Keratinocyte (primary cell): Measurements from ENCODE around the gene UBE2I. TPM values are rescaled to one million over a fixed set of nuclear protein-coding genes. Genes with fewer than 3 reads are reported as not detected.

Experiments used
- DNase-seq: peaks from one replicate; pipeline ENCODE4 v3.0.0-alpha.2; 2011; ENCODE audit warnings: low read depth, missing footprints, low spot score
- FAIRE-seq: peaks from 2 replicates; lab custom pipeline; 2011; peaks lifted over from hg19 to GRCh38; lab: Jason Lieb, UNC
- H2AFZ ChIP-seq: 2 replicates; pipeline ENCODE4 v1.6.0; 2012; ENCODE audit warnings: low read length, control low read depth, inconsistent platforms; ENCODE audit not compliant: control insufficient read depth
- H3K27ac ChIP-seq: 2 replicates; pipeline ENCODE4 v1.5.1; 2011; ENCODE audit warnings: low read length; ENCODE audit not compliant: control insufficient read depth, insufficient read depth
- H3K27me3 ChIP-seq: 3 replicates; pipeline ENCODE4 v1.6.0; 2011; ENCODE audit warnings: low read length; ENCODE audit not compliant: control insufficient read depth, insufficient read depth; ENCODE audit errors: extremely low read depth
- H3K36me3 ChIP-seq, 2 experiments: 2 replicates in 1 of 2; 3 replicates in 1 of 2; pipeline ENCODE4 v1.5.1; 2011; ENCODE audit warnings: low read length in 2 of 2, mild to moderate bottlenecking in 1 of 2; ENCODE audit not compliant: control insufficient read depth in 2 of 2, insufficient read depth in 2 of 2; ENCODE audit errors: extremely low read depth in 1 of 2
- H3K4me1 ChIP-seq: 3 replicates; pipeline ENCODE4 v1.5.1; 2011; ENCODE audit warnings: low read length; ENCODE audit not compliant: control insufficient read depth, insufficient read depth; ENCODE audit errors: extremely low read depth
- H3K4me2 ChIP-seq: 3 replicates; pipeline ENCODE4 v1.6.0; 2011; ENCODE audit warnings: low read depth, low read length; ENCODE audit not compliant: control insufficient read depth, insufficient read depth; ENCODE audit errors: extremely low read depth
- H3K4me3 ChIP-seq, 3 experiments: fragments of 200-600 bp in 1 of 3; sonication (generic) in 1 of 3; 2 replicates in 2 of 3; 3 replicates in 1 of 3; pipeline ENCODE4 v1.5.1; 2011 to 2016; ENCODE audit warnings: low read length in 3 of 3, mild to moderate bottlenecking in 3 of 3, control low read depth in 2 of 3, inconsistent platforms in 1 of 3, low read depth in 1 of 3, mixed read lengths in 1 of 3, mixed run types in 1 of 3, moderate library complexity in 1 of 3; ENCODE audit not compliant: control insufficient read depth in 2 of 3, insufficient read depth in 2 of 3; ENCODE audit errors: extremely low read depth in 1 of 3
- H3K79me2 ChIP-seq: 2 replicates; pipeline ENCODE4 v1.6.0; 2012; ENCODE audit warnings: low read length; ENCODE audit not compliant: control insufficient read depth, insufficient read depth
- H3K9ac ChIP-seq: 3 replicates; pipeline ENCODE4 v1.6.0; 2011; ENCODE audit warnings: low read length; ENCODE audit not compliant: control insufficient read depth, insufficient read depth; ENCODE audit errors: extremely low read depth
- H3K9me1 ChIP-seq: 3 replicates; pipeline ENCODE4 v1.6.0; 2011; ENCODE audit warnings: low read length; ENCODE audit not compliant: control insufficient read depth, insufficient read depth; ENCODE audit errors: extremely low read depth
- H3K9me3 ChIP-seq: 2 replicates; pipeline ENCODE4 v1.5.1; 2012; ENCODE audit warnings: low read depth, low read length; ENCODE audit not compliant: control insufficient read depth
- H4K20me1 ChIP-seq: 3 replicates; pipeline ENCODE4 v1.6.0; 2011; ENCODE audit warnings: low read length; ENCODE audit not compliant: control insufficient read depth, insufficient read depth; ENCODE audit errors: extremely low read depth
- CTCF ChIP-seq, 3 experiments: IDR thresholded peaks in 1 of 3; conservative IDR thresholded peaks in 1 of 3; optimal IDR thresholded peaks in 1 of 3; 2 replicates in 2 of 3; 3 replicates in 1 of 3; pipeline versions ENCODE3 to v1.5.1; 2011; ENCODE audit warnings: low read length in 3 of 3, mild to moderate bottlenecking in 3 of 3, moderate library complexity in 2 of 3, control low read depth in 1 of 3, inconsistent platforms in 1 of 3; ENCODE audit not compliant: insufficient read depth in 2 of 3; ENCODE audit errors: extremely low read depth in 1 of 3
- EZH2 ChIP-seq: IDR thresholded peaks from one replicate; pipeline ENCODE4 v1.6.1; 2012; ENCODE audit warnings: inconsistent platforms, mild to moderate bottlenecking, low read length, moderate library complexity
- dilution Hi-C: fragments of 300-500 bp; cut with MboI; formaldehyde crosslinking; loops from one replicate; pipeline ENCODE4 v1.7.0; 2020; ENCODE audit warnings: low sequenced_read_pairs; ENCODE audit not compliant: extremely low pct_ligation_motif_present
- polyA plus RNA-seq, 5 experiments: library from polyadenylated mRNA; depleted of rRNA in 3 of 5; stranded (reverse) in 3 of 5; stranded (forward) in 1 of 5; unstranded in 1 of 5; fragments of >200 nt; gene quantifications; 1 replicate in 1 of 5; 2 replicates in 3 of 5; 3 replicates in 1 of 5; pipeline versions ENCODE4 v1.2.1 to v1.2.3, GENCODE V29; 2011 to 2012; ENCODE audit warnings: missing spikeins in 2 of 5, low read depth in 1 of 5, low replicate concordance in 1 of 5

Gene UBE2I
- polyA plus RNA-seq, 1 donor (not counting 4 experiments of a cell fraction or from before 2014, with no cell fraction given), result 157 TPM

DNA sequence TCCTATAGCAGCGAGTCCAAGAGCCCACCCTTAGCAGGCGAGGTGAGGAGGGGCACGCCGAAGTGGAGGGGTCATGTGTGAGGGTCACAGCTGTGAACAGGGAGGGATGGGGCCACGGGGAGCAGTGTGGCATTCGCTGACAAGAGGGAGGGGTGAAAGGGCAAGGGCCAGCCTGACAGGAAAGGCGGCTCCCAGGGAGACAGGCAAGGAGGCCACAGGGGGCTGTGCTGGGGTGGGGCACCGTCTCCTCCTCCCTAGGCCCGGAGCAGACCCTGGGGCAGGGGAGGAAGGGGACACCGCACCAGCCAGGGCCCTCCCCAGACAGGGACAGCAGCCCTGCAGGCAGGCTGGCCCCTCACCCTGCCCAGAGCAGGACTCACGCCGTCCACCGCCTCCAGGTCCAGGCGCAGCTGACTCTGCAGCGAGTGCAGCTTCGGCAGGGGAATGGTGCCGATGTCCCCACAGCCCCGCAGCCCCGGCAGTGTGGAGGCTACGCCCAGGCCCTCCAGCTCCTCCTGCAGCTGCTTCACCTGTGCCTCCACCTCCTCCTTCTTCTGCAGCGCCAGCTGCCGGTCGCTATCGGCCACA lies 57.4 kb downstream of the UBE2I start:
- Histone ChIP-seq H3K36me3 (peaks cover 12 to 25% of the 10 kb centered on the region in 2 experiments), H3K9me3 (no peaks in the 10 kb centered on the region), H3K27ac (no peak overlapping the region), H3K4me1 (no peaks in the 10 kb centered on the region), H4K20me1 (no peaks in the 10 kb centered on the region), H3K4me3 (no peak overlapping the region), H3K27me3 (no peaks in the 10 kb centered on the region), H3K4me2 (no peak overlapping the region), H2AFZ (no peak overlapping the region), H3K9ac (no peak overlapping the region), H3K9me1 (no peaks in the 10 kb centered on the region), H3K79me2 (peaks cover 2% of the 10 kb centered on the region)
- TF ChIP-seq CTCF (optimal IDR thresholded peaks at IDR 0.05 in 1 of 3, IDR thresholded peaks at IDR 0.05 in 1 of 3, conservative IDR thresholded peaks at IDR 0.05 in 1 of 3; ENCODE audit: extremely low read depth in 1 of 3, insufficient read depth in 2 of 3, low read length in 3 of 3), result no peak
- TF ChIP-seq EZH2, result no peak
- dilution Hi-C loops, result no loop called here
- FAIRE-seq, result no peak
- DNase-seq, result no peak

DNA sequence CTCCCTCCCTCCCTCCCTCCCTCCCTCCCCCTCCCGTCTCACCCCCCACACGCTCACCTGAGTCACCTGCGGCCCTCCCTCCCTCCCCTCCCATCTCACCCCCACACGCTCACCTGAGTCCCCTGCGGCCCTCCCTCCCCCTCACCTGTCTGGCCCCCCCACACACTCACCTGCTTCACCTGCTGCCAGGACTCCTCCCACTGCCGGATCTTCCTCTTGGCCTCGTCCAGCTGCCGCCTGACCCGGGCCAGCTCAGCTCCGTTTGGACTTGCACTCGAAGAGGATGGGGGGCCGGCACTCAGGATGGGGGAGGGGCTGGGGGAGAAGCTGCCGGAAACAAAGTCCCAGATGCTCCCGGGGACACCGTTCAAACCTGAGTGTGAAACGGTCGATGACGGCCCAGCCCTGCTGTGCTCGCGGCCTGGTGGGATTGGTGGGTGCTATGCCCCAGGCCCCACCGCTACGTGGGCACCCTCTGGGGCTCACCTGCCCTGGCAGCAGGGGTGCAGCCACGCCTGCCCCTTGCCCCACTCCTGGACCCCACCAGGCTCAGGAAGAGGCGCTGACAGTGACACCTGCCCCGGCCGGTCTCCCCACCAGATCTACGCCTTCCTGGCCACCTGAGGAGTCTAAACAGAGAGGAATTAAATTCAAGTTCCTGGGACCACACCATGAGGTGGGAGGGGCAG lies 58.2 kb downstream of the UBE2I start:
- Histone ChIP-seq H3K9me1 (no peaks in the 10 kb centered on the region), H3K27me3 (no peaks in the 10 kb centered on the region), H3K4me2 (no peak overlapping the region), H3K4me1 (no peaks in the 10 kb centered on the region), H3K4me3 (no peak overlapping the region), H4K20me1 (no peaks in the 10 kb centered on the region), H3K9me3 (no peaks in the 10 kb centered on the region), H2AFZ (no peak overlapping the region), H3K79me2 (no peaks in the 10 kb centered on the region), H3K27ac (no peak overlapping the region), H3K9ac (no peak overlapping the region), H3K36me3 (peaks cover 8 to 18% of the 10 kb centered on the region in 2 experiments)
- DNase-seq (no peak), FAIRE-seq (no peak)
- dilution Hi-C loops, result no loop called here
- TF ChIP-seq EZH2, result no peak
- TF ChIP-seq CTCF (optimal IDR thresholded peaks at IDR 0.05 in 1 of 3, IDR thresholded peaks at IDR 0.05 in 1 of 3, conservative IDR thresholded peaks at IDR 0.05 in 1 of 3; ENCODE audit: extremely low read depth in 1 of 3, insufficient read depth in 2 of 3, low read length in 3 of 3), result no peak
